ENCODE measurements around the gene FYB1. TPM values are rescaled to one million over a fixed set of nuclear protein-coding genes. Genes with fewer than 3 reads are reported as not detected.

FYB1 gene
- total RNA-seq, 2 donors from 2014 or later, result not detected

GRCh38 chr5:39226100-39226451 is 6.7 kb upstream of the FYB1 start:
- Mint-ChIP-seq H3K36me3 (ENCODE audit: low read depth) (no peaks in the 10 kb centered on the region), H3K27ac (no peak overlapping the region), H3K4me3 (no peak overlapping the region), H3K4me1 (peaks cover 24% of the 10 kb centered on the region), H3K9me3 (peaks cover 1% of the 10 kb centered on the region), H3K27me3 (ENCODE audit: insufficient read depth) (peaks cover 3% of the 10 kb centered on the region)
- no peak overlapping the region for H3K4me3 ChIP-seq (ENCODE audit: low read length)
- H3K36me3 ChIP-seq (ENCODE audit: control insufficient read depth, insufficient read depth, low read length), result no peaks in the 10 kb centered on the region
- H3K27ac ChIP-seq (ENCODE audit: low read depth, low read length), result no peak overlapping the region
- DNase-seq, result no peak
- TF ChIP-seq CTCF (conservative IDR thresholded peaks at IDR 0.05), result no peak
- H3K9me3 ChIP-seq (ENCODE audit: control insufficient read depth, low read length), result no peaks in the 10 kb centered on the region
- 86 to 92% methylated on average over 3 of the region's 3 CpGs for WGBS, 2 experiments (ENCODE audit: insufficient coverage in 1 of 2, insufficient read length in 1 of 2)
- no peaks in the 10 kb centered on the region for H3K27me3 ChIP-seq (ENCODE audit: control insufficient read depth, insufficient read depth, low read length, poor library complexity, severe bottlenecking)
- no peak overlapping the region for H3K9ac ChIP-seq (ENCODE audit: extremely low read depth, low read length, poor library complexity, severe bottlenecking)
- peaks cover 3% of the 10 kb centered on the region for H3K4me1 ChIP-seq (ENCODE audit: control insufficient read depth, insufficient read depth, low read length)

GRCh38 chr5:39225405-39226099 is 6.2 kb upstream of the FYB1 start:
- H3K27ac Mint-ChIP-seq, result no peak overlapping the region
- peaks cover 4% of the 10 kb centered on the region for H3K27me3 Mint-ChIP-seq (ENCODE audit: insufficient read depth)
- H3K4me1 ChIP-seq (ENCODE audit: control insufficient read depth, insufficient read depth, low read length), result peaks cover 3% of the 10 kb centered on the region
- DNase-seq, result no peak
- H3K27ac ChIP-seq (ENCODE audit: low read depth, low read length), result no peak overlapping the region
- no peak overlapping the region for H3K4me3 ChIP-seq (ENCODE audit: low read length)
- peaks cover 1% of the 10 kb centered on the region for H3K9me3 Mint-ChIP-seq
- 90 to 93% methylated on average over 1 of the region's 2 CpGs for WGBS, 2 experiments (ENCODE audit: insufficient coverage in 1 of 2, insufficient read length in 1 of 2)
- no peak overlapping the region for H3K9ac ChIP-seq (ENCODE audit: extremely low read depth, low read length, poor library complexity, severe bottlenecking)
- no peaks in the 10 kb centered on the region for H3K27me3 ChIP-seq (ENCODE audit: control insufficient read depth, insufficient read depth, low read length, poor library complexity, severe bottlenecking)
- no peaks in the 10 kb centered on the region for H3K9me3 ChIP-seq (ENCODE audit: control insufficient read depth, low read length)
- no peak overlapping the region for H3K4me3 Mint-ChIP-seq
- no peaks in the 10 kb centered on the region for H3K36me3 Mint-ChIP-seq (ENCODE audit: low read depth)
- peaks cover 24% of the 10 kb centered on the region for H3K4me1 Mint-ChIP-seq
- no peak for TF ChIP-seq CTCF (conservative IDR thresholded peaks at IDR 0.05)
- no peaks in the 10 kb centered on the region for H3K36me3 ChIP-seq (ENCODE audit: control insufficient read depth, insufficient read depth, low read length)

- TF ChIP-seq CTCF (conservative IDR thresholded peaks at IDR 0.05), result no peak
- peaks cover 1% of the 10 kb centered on the region for H3K9me3 Mint-ChIP-seq
- H3K36me3 ChIP-seq (ENCODE audit: control insufficient read depth, insufficient read depth, low read length), result no peaks in the 10 kb centered on the region
- H3K27ac Mint-ChIP-seq, result no peak overlapping the region
- 66 to 69% methylated on average over 3 to 5 of the region's 5 CpGs for WGBS, 2 experiments (ENCODE audit: insufficient coverage in 1 of 2, insufficient read length in 1 of 2)
- no peak overlapping the region for H3K9ac ChIP-seq (ENCODE audit: extremely low read depth, low read length, poor library complexity, severe bottlenecking)
- peaks cover 6% of the 10 kb centered on the region for H3K27me3 Mint-ChIP-seq (ENCODE audit: insufficient read depth)
- H3K27me3 ChIP-seq (ENCODE audit: control insufficient read depth, insufficient read depth, low read length, poor library complexity, severe bottlenecking), result no peaks in the 10 kb centered on the region
- H3K4me1 Mint-ChIP-seq, result peaks cover 24% of the 10 kb centered on the region
- no peaks in the 10 kb centered on the region for H3K36me3 Mint-ChIP-seq (ENCODE audit: low read depth)
- DNase-seq, result peak; percentile 74
- H3K27ac ChIP-seq (ENCODE audit: low read depth, low read length), result no peak overlapping the region
- H3K9me3 ChIP-seq (ENCODE audit: control insufficient read depth, low read length), result no peaks in the 10 kb centered on the region
- H3K4me3 Mint-ChIP-seq, result no peak overlapping the region
- peak overlapping the region; percentile 30 for H3K4me3 ChIP-seq (ENCODE audit: low read length)
- peaks cover 3% of the 10 kb centered on the region for H3K4me1 ChIP-seq (ENCODE audit: control insufficient read depth, insufficient read depth, low read length)
Measured at GRCh38 chr5:39224196-39224761, 4.9 kb upstream of the FYB1 start.
